Measurements from ENCODE around the gene PTP4A1. TPM values are rescaled to one million over a fixed set of nuclear protein-coding genes. Genes with fewer than 3 reads are reported as not detected.
A peak's percentile ranks its signal among the peaks of the same experiment; 100 is the strongest.

PTP4A1 gene
- total and polyA plus RNA-seq, 2 of the 13 experiments (the other 11 are each of a cell fraction or from before 2014, with no cell fraction given): 141 to 376 TPM

DNA sequence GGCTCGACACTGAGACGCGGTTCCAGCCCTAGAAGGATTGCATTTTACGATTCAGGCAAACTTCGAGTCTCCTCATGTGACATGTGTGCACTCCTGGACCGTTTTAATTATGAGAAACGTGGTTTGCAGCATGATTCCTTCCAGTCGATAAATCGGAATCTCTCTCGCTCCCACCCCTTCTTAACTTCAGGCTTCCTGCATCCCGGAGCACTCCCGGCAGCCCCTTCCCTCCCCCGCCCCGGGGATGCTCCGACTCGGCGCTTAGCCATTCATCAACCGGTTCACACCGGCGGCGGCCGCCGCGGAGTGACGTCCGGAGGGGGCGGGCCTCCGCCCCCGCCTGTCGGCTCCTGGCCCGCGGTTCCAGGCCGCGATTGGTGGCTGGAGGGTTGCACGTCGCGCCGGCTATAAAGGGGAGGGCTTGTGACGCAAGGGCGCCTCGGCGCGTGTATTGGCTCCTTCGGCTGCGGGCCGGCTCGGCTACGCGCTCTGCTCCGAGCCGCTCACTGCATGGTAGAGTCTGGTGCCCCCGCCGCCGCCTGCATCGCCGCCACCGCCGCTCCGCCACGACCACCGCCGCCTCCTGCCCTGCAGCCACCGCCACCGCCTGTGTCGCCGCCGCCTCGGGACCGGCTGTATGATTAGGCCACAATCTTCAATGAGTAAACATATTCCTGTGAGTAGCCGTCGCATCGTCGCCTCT is at the start of gene PTP4A1, which contains the start of gene LOC128125822 (continued):
- TF ChIP-seq, protein P1, sequence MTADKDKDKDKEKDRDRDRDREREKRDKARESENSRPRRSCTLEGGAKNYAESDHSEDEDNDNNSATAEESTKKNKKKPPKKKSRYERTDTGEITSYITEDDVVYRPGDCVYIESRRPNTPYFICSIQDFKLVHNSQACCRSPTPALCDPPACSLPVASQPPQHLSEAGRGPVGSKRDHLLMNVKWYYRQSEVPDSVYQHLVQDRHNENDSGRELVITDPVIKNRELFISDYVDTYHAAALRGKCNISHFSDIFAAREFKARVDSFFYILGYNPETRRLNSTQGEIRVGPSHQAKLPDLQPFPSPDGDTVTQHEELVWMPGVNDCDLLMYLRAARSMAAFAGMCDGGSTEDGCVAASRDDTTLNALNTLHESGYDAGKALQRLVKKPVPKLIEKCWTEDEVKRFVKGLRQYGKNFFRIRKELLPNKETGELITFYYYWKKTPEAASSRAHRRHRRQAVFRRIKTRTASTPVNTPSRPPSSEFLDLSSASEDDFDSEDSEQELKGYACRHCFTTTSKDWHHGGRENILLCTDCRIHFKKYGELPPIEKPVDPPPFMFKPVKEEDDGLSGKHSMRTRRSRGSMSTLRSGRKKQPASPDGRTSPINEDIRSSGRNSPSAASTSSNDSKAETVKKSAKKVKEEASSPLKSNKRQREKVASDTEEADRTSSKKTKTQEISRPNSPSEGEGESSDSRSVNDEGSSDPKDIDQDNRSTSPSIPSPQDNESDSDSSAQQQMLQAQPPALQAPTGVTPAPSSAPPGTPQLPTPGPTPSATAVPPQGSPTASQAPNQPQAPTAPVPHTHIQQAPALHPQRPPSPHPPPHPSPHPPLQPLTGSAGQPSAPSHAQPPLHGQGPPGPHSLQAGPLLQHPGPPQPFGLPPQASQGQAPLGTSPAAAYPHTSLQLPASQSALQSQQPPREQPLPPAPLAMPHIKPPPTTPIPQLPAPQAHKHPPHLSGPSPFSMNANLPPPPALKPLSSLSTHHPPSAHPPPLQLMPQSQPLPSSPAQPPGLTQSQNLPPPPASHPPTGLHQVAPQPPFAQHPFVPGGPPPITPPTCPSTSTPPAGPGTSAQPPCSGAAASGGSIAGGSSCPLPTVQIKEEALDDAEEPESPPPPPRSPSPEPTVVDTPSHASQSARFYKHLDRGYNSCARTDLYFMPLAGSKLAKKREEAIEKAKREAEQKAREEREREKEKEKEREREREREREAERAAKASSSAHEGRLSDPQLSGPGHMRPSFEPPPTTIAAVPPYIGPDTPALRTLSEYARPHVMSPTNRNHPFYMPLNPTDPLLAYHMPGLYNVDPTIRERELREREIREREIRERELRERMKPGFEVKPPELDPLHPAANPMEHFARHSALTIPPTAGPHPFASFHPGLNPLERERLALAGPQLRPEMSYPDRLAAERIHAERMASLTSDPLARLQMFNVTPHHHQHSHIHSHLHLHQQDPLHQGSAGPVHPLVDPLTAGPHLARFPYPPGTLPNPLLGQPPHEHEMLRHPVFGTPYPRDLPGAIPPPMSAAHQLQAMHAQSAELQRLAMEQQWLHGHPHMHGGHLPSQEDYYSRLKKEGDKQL (CRISPR knock-in tag; IDR thresholded peaks at IDR 0.05; ENCODE audit: low read depth): no peak
- TF ChIP-seq SOX6 (IDR thresholded peaks at IDR 0.05) (no peak), SOX6 (CRISPR knock-in tag; IDR thresholded peaks at IDR 0.05) (peak; percentile 63; the same call in 1 of the 2 replicates), YEATS2 (CRISPR knock-in tag; IDR thresholded peaks at IDR 0.05; ENCODE audit: borderline replicate concordance) (peak; percentile 65; the same call in 1 of the 2 replicates), ZNF615 (CRISPR knock-in tag; IDR thresholded peaks at IDR 0.05; ENCODE audit: borderline replicate concordance) (no peak), ESRRA (CRISPR knock-in tag; IDR thresholded peaks at IDR 0.05; ENCODE audit: low read depth) (no peak), SUZ12 (IDR thresholded peaks at IDR 0.05; ENCODE audit: low read depth, low read length) (no peak), FOSL2 (CRISPR knock-in tag; IDR thresholded peaks at IDR 0.05) (no peak), ATF7 (IDR thresholded peaks at IDR 0.05) (no peak), ATF7 (CRISPR knock-in tag; IDR thresholded peaks at IDR 0.05) (peak; percentile 39; the same call in 1 of the 2 replicates), RCOR2 (CRISPR knock-in tag; IDR thresholded peaks at IDR 0.05) (peak; percentile 59; the same call in 1 of the 2 replicates), SSRP1 (CRISPR knock-in tag; IDR thresholded peaks at IDR 0.05) (no peak; the same call in 1 of the 2 replicates), ZSCAN30 (CRISPR knock-in tag; IDR thresholded peaks at IDR 0.05) (no peak), POGZ (CRISPR knock-in tag; IDR thresholded peaks at IDR 0.05) (peak; percentile 95), BRCA1 (CRISPR knock-in tag; IDR thresholded peaks at IDR 0.05) (no peak)
- TF ChIP-seq, protein P2, sequence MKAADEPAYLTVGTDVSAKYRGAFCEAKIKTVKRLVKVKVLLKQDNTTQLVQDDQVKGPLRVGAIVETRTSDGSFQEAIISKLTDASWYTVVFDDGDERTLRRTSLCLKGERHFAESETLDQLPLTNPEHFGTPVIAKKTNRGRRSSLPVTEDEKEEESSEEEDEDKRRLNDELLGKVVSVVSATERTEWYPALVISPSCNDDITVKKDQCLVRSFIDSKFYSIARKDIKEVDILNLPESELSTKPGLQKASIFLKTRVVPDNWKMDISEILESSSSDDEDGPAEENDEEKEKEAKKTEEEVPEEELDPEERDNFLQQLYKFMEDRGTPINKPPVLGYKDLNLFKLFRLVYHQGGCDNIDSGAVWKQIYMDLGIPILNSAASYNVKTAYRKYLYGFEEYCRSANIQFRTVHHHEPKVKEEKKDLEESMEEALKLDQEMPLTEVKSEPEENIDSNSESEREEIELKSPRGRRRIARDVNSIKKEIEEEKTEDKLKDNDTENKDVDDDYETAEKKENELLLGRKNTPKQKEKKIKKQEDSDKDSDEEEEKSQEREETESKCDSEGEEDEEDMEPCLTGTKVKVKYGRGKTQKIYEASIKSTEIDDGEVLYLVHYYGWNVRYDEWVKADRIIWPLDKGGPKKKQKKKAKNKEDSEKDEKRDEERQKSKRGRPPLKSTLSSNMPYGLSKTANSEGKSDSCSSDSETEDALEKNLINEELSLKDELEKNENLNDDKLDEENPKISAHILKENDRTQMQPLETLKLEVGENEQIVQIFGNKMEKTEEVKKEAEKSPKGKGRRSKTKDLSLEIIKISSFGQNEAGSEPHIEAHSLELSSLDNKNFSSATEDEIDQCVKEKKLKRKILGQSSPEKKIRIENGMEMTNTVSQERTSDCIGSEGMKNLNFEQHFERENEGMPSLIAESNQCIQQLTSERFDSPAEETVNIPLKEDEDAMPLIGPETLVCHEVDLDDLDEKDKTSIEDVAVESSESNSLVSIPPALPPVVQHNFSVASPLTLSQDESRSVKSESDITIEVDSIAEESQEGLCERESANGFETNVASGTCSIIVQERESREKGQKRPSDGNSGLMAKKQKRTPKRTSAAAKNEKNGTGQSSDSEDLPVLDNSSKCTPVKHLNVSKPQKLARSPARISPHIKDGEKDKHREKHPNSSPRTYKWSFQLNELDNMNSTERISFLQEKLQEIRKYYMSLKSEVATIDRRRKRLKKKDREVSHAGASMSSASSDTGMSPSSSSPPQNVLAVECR (CRISPR knock-in tag; IDR thresholded peaks at IDR 0.05; ENCODE audit: borderline replicate concordance): peak; percentile 83
- TF ChIP-seq, protein P3, sequence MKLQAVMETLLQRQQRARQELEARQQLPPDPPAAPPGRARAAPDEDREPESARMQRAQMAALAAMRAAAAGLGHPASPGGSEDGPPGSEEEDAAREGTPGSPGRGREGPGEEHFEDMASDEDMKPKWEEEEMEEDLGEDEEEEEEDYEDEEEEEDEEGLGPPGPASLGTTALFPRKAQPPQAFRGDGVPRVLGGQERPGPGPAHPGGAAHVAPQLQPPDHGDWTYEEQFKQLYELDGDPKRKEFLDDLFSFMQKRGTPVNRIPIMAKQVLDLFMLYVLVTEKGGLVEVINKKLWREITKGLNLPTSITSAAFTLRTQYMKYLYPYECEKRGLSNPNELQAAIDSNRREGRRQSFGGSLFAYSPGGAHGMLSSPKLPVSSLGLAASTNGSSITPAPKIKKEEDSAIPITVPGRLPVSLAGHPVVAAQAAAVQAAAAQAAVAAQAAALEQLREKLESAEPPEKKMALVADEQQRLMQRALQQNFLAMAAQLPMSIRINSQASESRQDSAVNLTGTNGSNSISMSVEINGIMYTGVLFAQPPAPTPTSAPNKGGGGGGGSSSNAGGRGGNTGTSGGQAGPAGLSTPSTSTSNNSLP (IDR thresholded peaks at IDR 0.05; ENCODE audit: low read depth, low read length): peak; percentile 20; the same call in 1 of the 2 replicates
- TF ChIP-seq, protein P4, sequence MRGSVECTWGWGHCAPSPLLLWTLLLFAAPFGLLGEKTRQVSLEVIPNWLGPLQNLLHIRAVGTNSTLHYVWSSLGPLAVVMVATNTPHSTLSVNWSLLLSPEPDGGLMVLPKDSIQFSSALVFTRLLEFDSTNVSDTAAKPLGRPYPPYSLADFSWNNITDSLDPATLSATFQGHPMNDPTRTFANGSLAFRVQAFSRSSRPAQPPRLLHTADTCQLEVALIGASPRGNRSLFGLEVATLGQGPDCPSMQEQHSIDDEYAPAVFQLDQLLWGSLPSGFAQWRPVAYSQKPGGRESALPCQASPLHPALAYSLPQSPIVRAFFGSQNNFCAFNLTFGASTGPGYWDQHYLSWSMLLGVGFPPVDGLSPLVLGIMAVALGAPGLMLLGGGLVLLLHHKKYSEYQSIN (CRISPR knock-in tag; IDR thresholded peaks at IDR 0.05; ENCODE audit: borderline replicate concordance): no peak
